B cell (primary cell): ENCODE results near the gene ERBIN. TPM values are rescaled to one million over a fixed set of nuclear protein-coding genes. Genes with fewer than 3 reads are reported as not detected.

Source experiments
- ATAC-seq: fragments of 200-7000 bp; cut with Tn5 transposase; one replicate; pipeline ENCODE4 v1.10.0; 2021; ENCODE audit warnings: low read depth, mild to moderate bottlenecking, moderate number of reproducible peaks, moderate library complexity
- CTCF ChIA-PET: fragments of 350-600 bp; sonication (Branson Sonifier 250); formaldehyde crosslinking; loops from one replicate; lab custom pipeline; 2021; ENCODE audit warnings: antibody characterized with exemption, inconsistent platforms; lab: Charles Lee
- POLR2A ChIA-PET: fragments of 350-600 bp; sonication (Branson Sonifier 250); formaldehyde crosslinking; loops from one replicate; lab custom pipeline; 2021; ENCODE audit warnings: antibody characterized with exemption; lab: Charles Lee
- DNase-seq: peaks from one replicate; pipeline ENCODE4 v3.0.0; 2013
- H2AFZ ChIP-seq: 2 replicates; pipeline ENCODE4 v1.6.1; 2012; ENCODE audit warnings: mild to moderate bottlenecking, low read depth, low read length; ENCODE audit not compliant: insufficient read depth, poor library complexity, severe bottlenecking
- H3K27ac ChIP-seq, 2 donors: 1 replicate in 1 of 2; 2 replicates in 1 of 2; pipeline ENCODE4 v1.5.1; 2012 to 2013; ENCODE audit warnings: low read length in 2 of 2, mild to moderate bottlenecking in 2 of 2, moderate library complexity in 1 of 2
- H3K27me3 ChIP-seq, 4 experiments: fragments of 200-600 bp in 1 of 4; sonication (generic) in 1 of 4; replicated peaks in 1 of 4; 1 replicate in 2 of 4; 2 replicates in 2 of 4; pipeline versions ENCODE4 v1.6.1 to v1.7.0; 2013 to 2016; ENCODE audit warnings: low read length in 3 of 4, mild to moderate bottlenecking in 2 of 4, mixed read lengths in 1 of 4, moderate library complexity in 1 of 4; ENCODE audit not compliant: insufficient read depth in 4 of 4, control insufficient read depth in 3 of 4; ENCODE audit errors: control extremely low read depth in 1 of 4
- H3K36me3 ChIP-seq, 2 experiments: replicated peaks in 1 of 2; 1 replicate in 1 of 2; 2 replicates in 1 of 2; pipeline versions ENCODE4 v1.6.1 to v1.7.1; 2013; ENCODE audit warnings: low read length in 1 of 2; ENCODE audit not compliant: insufficient read depth in 2 of 2, control insufficient read depth in 1 of 2; ENCODE audit errors: control extremely low read depth in 1 of 2, extremely low read depth in 1 of 2
- H3K4me1 ChIP-seq, 2 donors: fragments of 200-600 bp in 1 of 2; sonication (generic) in 1 of 2; 1 replicate in 1 of 2; 2 replicates in 1 of 2; pipeline versions ENCODE4 v1.5.1 to v1.6.1; 2013 to 2017; ENCODE audit warnings: low read length in 2 of 2; ENCODE audit not compliant: control insufficient read depth in 2 of 2, insufficient read depth in 2 of 2
- H3K4me2 ChIP-seq: replicated peaks from 2 replicates; pipeline ENCODE3; 2012; ENCODE audit warnings: mild to moderate bottlenecking, low read depth, low read length; ENCODE audit not compliant: poor library complexity, severe bottlenecking
- H3K4me3 ChIP-seq, 5 experiments: fragments of 200-600 bp in 1 of 5; sonication (generic) in 1 of 5; 1 replicate in 3 of 5; 2 replicates in 2 of 5; pipeline versions ENCODE4 v1.5.1 to v1.7.0; 2011 to 2016; ENCODE audit warnings: low read length in 4 of 5, mild to moderate bottlenecking in 4 of 5, low read depth in 2 of 5, control low read depth in 1 of 5, moderate library complexity in 1 of 5; ENCODE audit not compliant: insufficient read depth in 1 of 5; ENCODE audit errors: control extremely low read depth in 1 of 5, extremely low read depth in 1 of 5
- H3K79me2 ChIP-seq: fragments of 200-600 bp; sonication (generic); one replicate; pipeline ENCODE4 v1.6.0; 2016; ENCODE audit warnings: low read length; ENCODE audit not compliant: control insufficient read depth, insufficient read depth
- H3K9ac ChIP-seq: fragments of 200-600 bp; sonication (generic); 2 replicates; pipeline ENCODE4 v1.6.1; 2017; ENCODE audit warnings: mild to moderate bottlenecking, low read length, moderate library complexity
- H3K9me3 ChIP-seq, 3 donors: one replicate each; pipeline versions ENCODE4 v1.6.1 to v1.7.1; 2013; ENCODE audit warnings: low read length in 2 of 3; ENCODE audit not compliant: control insufficient read depth in 2 of 3, insufficient read depth in 1 of 3; ENCODE audit errors: control extremely low read depth in 1 of 3
- H4K20me1 ChIP-seq: 2 replicates; pipeline ENCODE4 v1.6.0; 2012; ENCODE audit warnings: mild to moderate bottlenecking, low read length; ENCODE audit not compliant: insufficient read depth, control insufficient read depth, poor library complexity, severe bottlenecking
- H3K27ac Mint-ChIP-seq: one replicate; pipeline ENCODE4 v1.8.0; 2021; ENCODE audit warnings: mixed read lengths
- H3K27me3 Mint-ChIP-seq: one replicate; pipeline ENCODE4 v1.8.0; 2021; ENCODE audit warnings: mixed read lengths
- H3K4me1 Mint-ChIP-seq: one replicate; pipeline ENCODE4 v1.8.0; 2021; ENCODE audit warnings: mixed read lengths
- H3K4me3 Mint-ChIP-seq: one replicate; pipeline ENCODE4 v1.8.0; 2021; ENCODE audit warnings: mixed read lengths
- H3K9me3 Mint-ChIP-seq: one replicate; pipeline ENCODE4 v1.8.0; 2022; ENCODE audit warnings: mixed read lengths; ENCODE audit not compliant: insufficient read depth
- CTCF ChIP-seq: fragments of 200-600 bp; IDR thresholded peaks from one replicate; pipeline ENCODE4 v1.8.0; 2022; ENCODE audit warnings: antibody characterized with exemption, mild to moderate bottlenecking
- EZH2 ChIP-seq: IDR thresholded peaks from 2 replicates; pipeline ENCODE4 v1.6.1; 2012; ENCODE audit warnings: borderline replicate concordance, low read depth, mild to moderate bottlenecking, moderate library complexity, low read length; ENCODE audit not compliant: insufficient read depth, poor library complexity, severe bottlenecking
- WGBS: methylation state at CpG from one replicate; pipeline ENCODE4 v1.1.5; 2013; ENCODE audit warnings: missing lambda C conversion rate; ENCODE audit not compliant: insufficient coverage; 5-methylcytosine and 5-hydroxymethylcytosine counted together
- intact Hi-C: fragments of 100-400 bp; cut with micrococcal nuclease; formaldehyde crosslinking; loops from one replicate; pipeline ENCODE4 v1.10.0; 2022
- polyA plus RNA-seq: library from polyadenylated mRNA; depleted of rRNA; stranded (reverse); fragments of >200 nt; gene quantifications from 2 replicates; pipeline ENCODE4 v1.2.3, GENCODE V29; 2012
- total RNA-seq, 2 donors: library from RNA; stranded (reverse); fragments of 120-200 nt in 1 of 2; gene quantifications; 1 replicate in 1 of 2; 2 replicates in 1 of 2; pipeline versions ENCODE4 v1.2.3 to v1.2.4, GENCODE V29; 2013 to 2022

Gene ERBIN
- total and polyA plus RNA-seq, 2 donors (not counting 1 experiment from before 2014, with no cell fraction given), result 27.7 to 106 TPM

DNA sequence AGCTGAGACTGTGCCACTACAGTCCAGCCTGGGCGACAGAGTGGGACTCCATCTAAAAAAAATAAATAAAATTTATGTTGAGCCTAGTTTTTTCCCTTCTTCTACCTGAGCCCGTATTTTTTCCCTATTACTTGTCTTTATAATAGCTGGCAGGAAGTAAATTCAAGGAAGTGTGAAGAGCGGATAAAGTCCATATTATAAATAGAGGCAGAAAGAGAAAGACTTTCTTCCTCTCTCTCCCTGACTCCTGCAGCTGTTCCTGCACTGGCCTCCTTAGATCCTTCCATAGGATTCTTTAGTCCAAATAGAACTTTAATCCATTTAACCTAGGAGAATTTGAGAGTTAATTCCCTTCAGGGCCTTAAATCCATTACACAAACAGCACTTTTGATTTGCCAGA lies 10.3 kb upstream of the ERBIN start:
- intact Hi-C loops, result no loop called here
- H4K20me1 ChIP-seq, result no peaks in the 10 kb centered on the region
- CTCF ChIA-PET, result no interaction called here
- Mint-ChIP-seq H3K4me3 (no peak overlapping the region), H3K9me3 (no peaks in the 10 kb centered on the region), H3K27me3 (no peaks in the 10 kb centered on the region), H3K4me1 (peaks cover 16% of the 10 kb centered on the region), H3K27ac (no peak overlapping the region)
- H2AFZ ChIP-seq, result no peak overlapping the region
- no CpG with 5 or more reads among the region's 3 CpGs for WGBS
- no peaks in the 10 kb centered on the region for H3K9me3 ChIP-seq
- peaks cover 4 to 11% of the 10 kb centered on the region in 2 donors for H3K4me1 ChIP-seq
- ATAC-seq (no peak), DNase-seq (no peak)
- no peak overlapping the region for H3K9ac ChIP-seq
- H3K36me3 ChIP-seq, result no peaks in the 10 kb centered on the region
- TF ChIP-seq CTCF, result no peak
- no peak for TF ChIP-seq EZH2
- H3K4me2 ChIP-seq, result no peak overlapping the region
- POLR2A ChIA-PET, result no interaction called here
- no peak overlapping the region for H3K27ac ChIP-seq
- H3K27me3 ChIP-seq, result no peaks in the 10 kb centered on the region
- no peaks in the 10 kb centered on the region for H3K79me2 ChIP-seq
- no peak overlapping the region for H3K4me3 ChIP-seq

GRCh38 chr5:65916636-65917035 lies 9.7 kb upstream of the ERBIN start:
- Mint-ChIP-seq H3K27me3 (no peaks in the 10 kb centered on the region), H3K4me1 (peaks cover 16% of the 10 kb centered on the region), H3K27ac (no peak overlapping the region), H3K9me3 (no peaks in the 10 kb centered on the region), H3K4me3 (no peak overlapping the region)
- 0% methylated on average over 1 of the region's 1 CpG for WGBS
- ChIA-PET POLR2A (no interaction called here), CTCF (no interaction called here)
- DNase-seq (no peak), ATAC-seq (no peak)
- Histone ChIP-seq H4K20me1 (no peaks in the 10 kb centered on the region), H2AFZ (no peak overlapping the region), H3K36me3 (no peaks in the 10 kb centered on the region), H3K9me3 (no peaks in the 10 kb centered on the region), H3K27me3 (no peaks in the 10 kb centered on the region), H3K79me2 (no peaks in the 10 kb centered on the region), H3K9ac (no peak overlapping the region), H3K4me2 (no peak overlapping the region), H3K4me3 (no peak overlapping the region), H3K27ac (no peak overlapping the region), H3K4me1 (peaks cover 4 to 11% of the 10 kb centered on the region in 2 donors)
- intact Hi-C loops, result no loop called here
- TF ChIP-seq EZH2 (no peak), CTCF (no peak)
